Mesenchymal stem cell (in vitro differentiated cells and primary cell): Measurements from ENCODE around the gene POLD4.

Source experiments
- DNase-seq: peaks from one replicate; pipeline ENCODE4 v3.0.0-alpha.2; 2013
- H2AFZ ChIP-seq: one replicate; pipeline ENCODE4 v1.6.1; 2013; ENCODE audit warnings: low read depth, mild to moderate bottlenecking, control low read depth, inconsistent platforms, low read length, moderate library complexity
- H2AK5ac ChIP-seq: 2 replicates; pipeline ENCODE4 v1.6.1; 2013; ENCODE audit warnings: low read length, moderate library complexity, mild to moderate bottlenecking, inconsistent platforms; ENCODE audit not compliant: severe bottlenecking
- H2BK120ac ChIP-seq: one replicate; pipeline ENCODE4 v1.6.1; 2013; ENCODE audit warnings: low read depth, mild to moderate bottlenecking, inconsistent platforms, low read length, moderate library complexity
- H2BK12ac ChIP-seq, 2 experiments: one replicate each; pipeline ENCODE4 v1.6.1; 2013; ENCODE audit warnings: inconsistent platforms in 2 of 2, low read length in 2 of 2, mild to moderate bottlenecking in 2 of 2, moderate library complexity in 2 of 2, control low read depth in 1 of 2
- H2BK15ac ChIP-seq: one replicate; pipeline ENCODE4 v1.6.1; 2013; ENCODE audit warnings: mild to moderate bottlenecking, low read depth, inconsistent platforms; ENCODE audit not compliant: poor library complexity, severe bottlenecking
- H2BK5ac ChIP-seq: 2 replicates; pipeline ENCODE4 v1.6.1; 2013; ENCODE audit warnings: low read depth, mild to moderate bottlenecking, low read length, control low read depth, inconsistent platforms; ENCODE audit not compliant: poor library complexity, severe bottlenecking
- H3K14ac ChIP-seq, 2 experiments: one replicate each; pipeline ENCODE4 v1.6.1; 2013; ENCODE audit warnings: inconsistent platforms in 2 of 2, low read length in 2 of 2, control low read depth in 1 of 2, mild to moderate bottlenecking in 1 of 2, moderate library complexity in 1 of 2
- H3K18ac ChIP-seq, 2 experiments: one replicate each; pipeline ENCODE4 v1.6.1; 2013; ENCODE audit warnings: inconsistent platforms in 2 of 2, low read length in 2 of 2, control low read depth in 1 of 2, low read depth in 1 of 2, mild to moderate bottlenecking in 1 of 2
- H3K23ac ChIP-seq, 2 experiments: one replicate each; pipeline ENCODE4 v1.6.1; 2013; ENCODE audit warnings: inconsistent platforms in 2 of 2, low read length in 2 of 2, mild to moderate bottlenecking in 2 of 2, moderate library complexity in 2 of 2, control low read depth in 1 of 2
- H3K27ac ChIP-seq: 2 replicates; pipeline ENCODE4 v1.5.1; 2013; ENCODE audit warnings: mild to moderate bottlenecking, moderate library complexity, low read length, control low read depth, inconsistent platforms; ENCODE audit not compliant: poor library complexity, severe bottlenecking
- H3K27me3 ChIP-seq, 2 experiments: 2 replicates each; pipeline versions ENCODE4 v1.6.1 to v1.7.0; 2013; ENCODE audit warnings: low read length in 2 of 2, mild to moderate bottlenecking in 2 of 2, moderate library complexity in 2 of 2, control low read depth in 1 of 2, inconsistent platforms in 1 of 2; ENCODE audit not compliant: control insufficient read depth in 1 of 2, insufficient read depth in 1 of 2
- H3K36me3 ChIP-seq, 2 experiments: 2 replicates each; pipeline versions ENCODE4 v1.6.1 to v1.7.0; 2013; ENCODE audit warnings: low read length in 2 of 2, control low read depth in 1 of 2, inconsistent platforms in 1 of 2, low read depth in 1 of 2, mild to moderate bottlenecking in 1 of 2; ENCODE audit not compliant: insufficient read depth in 2 of 2, control insufficient read depth in 1 of 2
- H3K4ac ChIP-seq, 2 experiments: one replicate each; pipeline ENCODE4 v1.6.1; 2013; ENCODE audit warnings: inconsistent platforms in 2 of 2, low read length in 2 of 2, mild to moderate bottlenecking in 2 of 2, moderate library complexity in 2 of 2, control low read depth in 1 of 2, low read depth in 1 of 2
- H3K4me1 ChIP-seq: 2 replicates; pipeline ENCODE4 v1.6.1; 2013; ENCODE audit warnings: low read depth, low read length, control low read depth; ENCODE audit not compliant: control insufficient read depth, insufficient read depth
- H3K4me2 ChIP-seq: 2 replicates; pipeline ENCODE4 v1.6.1; 2013; ENCODE audit warnings: low read length, mild to moderate bottlenecking, inconsistent platforms; ENCODE audit not compliant: poor library complexity, severe bottlenecking
- H3K4me3 ChIP-seq, 2 experiments: 2 replicates each; pipeline versions ENCODE4 v1.5.1 to v1.7.0; 2013; ENCODE audit warnings: low read length in 2 of 2, mild to moderate bottlenecking in 2 of 2, control low read depth in 1 of 2, low read depth in 1 of 2; ENCODE audit not compliant: insufficient read depth in 1 of 2
- H3K79me1 ChIP-seq: replicated peaks from 2 replicates; pipeline ENCODE4 v1.6.1; 2013; ENCODE audit warnings: mild to moderate bottlenecking, control low read depth, low read length, inconsistent platforms; ENCODE audit not compliant: poor library complexity, severe bottlenecking
- H3K9ac ChIP-seq: 2 replicates; pipeline ENCODE4 v1.7.0; 2013; ENCODE audit warnings: mild to moderate bottlenecking, low read length, moderate library complexity
- H3K9me3 ChIP-seq: 2 replicates; pipeline ENCODE4 v1.7.0; 2013; ENCODE audit warnings: mild to moderate bottlenecking, low read length; ENCODE audit not compliant: control insufficient read depth
- H4K8ac ChIP-seq: one replicate; pipeline ENCODE4 v1.6.1; 2013; ENCODE audit warnings: inconsistent platforms, mild to moderate bottlenecking, low read length, moderate library complexity
- H4K91ac ChIP-seq: one replicate; pipeline ENCODE4 v1.6.1; 2013; ENCODE audit warnings: mild to moderate bottlenecking, low read length, inconsistent platforms
- WGBS: methylation state at CpG from one replicate; pipeline ENCODE4 v1.1.7; 2013; ENCODE audit warnings: mixed read lengths; 5-methylcytosine and 5-hydroxymethylcytosine counted together

Gene POLD4

GRCh38 chr11:67382276-67383136 is 29.2 kb upstream of the POLD4 start:
- Histone ChIP-seq H2BK15ac (no peak overlapping the region), H2BK12ac (peak overlapping the region in 1 of 2 experiments; percentile 37), H2BK120ac (no peak overlapping the region), H3K9ac (no peak overlapping the region), H3K4me1 (peaks cover 36% of the 10 kb centered on the region), H3K79me1 (peaks cover 1% of the 10 kb centered on the region), H4K8ac (peak overlapping the region; percentile 27), H3K36me3 (no peaks in the 10 kb centered on the region), H3K18ac (peak overlapping the region in 1 of 2 experiments; percentile 21), H2AK5ac (peak overlapping the region; percentile 72), H3K9me3 (no peaks in the 10 kb centered on the region), H3K27ac (no peak overlapping the region), H2AFZ (no peak overlapping the region), H3K4ac (no peak overlapping the region), H3K4me3 (no peak overlapping the region), H2BK5ac (no peak overlapping the region), H3K27me3 (peaks cover 0 to 9% of the 10 kb centered on the region in 2 experiments), H3K23ac (no peak overlapping the region), H4K91ac (no peak overlapping the region), H3K14ac (no peak overlapping the region), H3K4me2 (no peak overlapping the region)
- DNase-seq: peak; percentile 79
- WGBS: 43% methylated on average over 16 of the region's 16 CpGs

GRCh38 chr11:67381244-67381972 is 28.1 kb upstream of the POLD4 start:
- no peak overlapping the region for H2AFZ ChIP-seq
- no peak overlapping the region for H4K8ac ChIP-seq
- H3K79me1 ChIP-seq: peaks cover 7% of the 10 kb centered on the region
- H3K9ac ChIP-seq: no peak overlapping the region
- no peaks in the 10 kb centered on the region for H3K9me3 ChIP-seq
- H3K18ac ChIP-seq: no peak overlapping the region
- H3K27me3 ChIP-seq: no peaks in the 10 kb centered on the region
- H2AK5ac ChIP-seq: no peak overlapping the region
- no peak overlapping the region for H2BK5ac ChIP-seq
- no peak overlapping the region for H3K23ac ChIP-seq
- H3K27ac ChIP-seq: no peak overlapping the region
- H4K91ac ChIP-seq: no peak overlapping the region
- no peak overlapping the region for H2BK15ac ChIP-seq
- H2BK12ac ChIP-seq: no peak overlapping the region
- no peak overlapping the region for H3K4me3 ChIP-seq
- H3K14ac ChIP-seq: no peak overlapping the region
- peak overlapping the region in 1 of 2 experiments; percentile 6 for H3K4ac ChIP-seq
- no peak overlapping the region for H2BK120ac ChIP-seq
- no peaks in the 10 kb centered on the region for H3K36me3 ChIP-seq
- peaks cover 43% of the 10 kb centered on the region for H3K4me1 ChIP-seq
- whole genome bisulfite sequencing: 90% methylated on average over 12 of the region's 13 CpGs
- DNase-seq: no peak
- H3K4me2 ChIP-seq: no peak overlapping the region

- no peak overlapping the region for H3K23ac ChIP-seq
- peak overlapping the region; percentile 78 for H2AK5ac ChIP-seq
- 68% methylated on average over 20 of the region's 23 CpGs for WGBS
- peak overlapping the region; percentile 73 for H3K9ac ChIP-seq
- H3K9me3 ChIP-seq: no peaks in the 10 kb centered on the region
- H2BK120ac ChIP-seq: peak overlapping the region; percentile 37
- H3K79me1 ChIP-seq: peaks cover 7% of the 10 kb centered on the region
- no peak overlapping the region for H3K4me3 ChIP-seq
- H3K27me3 ChIP-seq: no peaks in the 10 kb centered on the region
- no peak overlapping the region for H3K4me2 ChIP-seq
- H3K14ac ChIP-seq: peak overlapping the region in 1 of 2 experiments; percentile 50
- H3K27ac ChIP-seq: no peak overlapping the region
- peak overlapping the region; percentile 86 for H4K91ac ChIP-seq
- peak overlapping the region; percentile 96 for H2BK15ac ChIP-seq
- peak overlapping the region; percentile 42 to 83 for H3K4ac ChIP-seq
- H2BK5ac ChIP-seq: no peak overlapping the region
- peaks cover 54% of the 10 kb centered on the region for H3K4me1 ChIP-seq
- no peak overlapping the region for H2AFZ ChIP-seq
- H3K36me3 ChIP-seq: no peaks in the 10 kb centered on the region
- peak overlapping the region; percentile 68 to 86 for H3K18ac ChIP-seq
- peak; percentile 66 for DNase-seq
- H4K8ac ChIP-seq: peak overlapping the region; percentile 90
- peak overlapping the region; percentile 46 to 64 for H2BK12ac ChIP-seq
Observed at GRCh38 chr11:67379061-67380058, 26.0 kb upstream of the POLD4 start.
